Natural killer cell treated with Interleukin-12 subunit alpha and Interleukin-12 subunit beta and Interleukin-15 and Interleukin-18, amount 100 ng/mL, for 72 hours (primary cell): ENCODE data around the gene RAPGEF5. TPM values are rescaled to one million over a fixed set of nuclear protein-coding genes. Genes with fewer than 3 reads are reported as not detected.

Source experiments
- ATAC-seq, 2 donors: fragments of 150-1000 bp; cut with Tn5 transposase in 1 of 2; sonication (Bioruptor Pico), chemical (Tn5 transposase) in 1 of 2; 2 replicates each; pipeline ENCODE4 v1.10.0; 2021
- DNase-seq: peaks from one replicate; pipeline ENCODE4 v3.0.0; 2022; ENCODE audit warnings: low spot score
- H3K27ac Mint-ChIP-seq, 2 donors: 1 replicate in 1 of 2; 2 replicates in 1 of 2; pipeline ENCODE4 v1.8.0; 2022; ENCODE audit warnings: mixed read lengths in 2 of 2, mild to moderate bottlenecking in 1 of 2, moderate library complexity in 1 of 2
- H3K27me3 Mint-ChIP-seq, 2 donors: 1 replicate in 1 of 2; 2 replicates in 1 of 2; pipeline ENCODE4 v1.8.0; 2022; ENCODE audit warnings: mixed read lengths in 2 of 2
- H3K36me3 Mint-ChIP-seq: one replicate; pipeline ENCODE4 v1.8.0; 2022; ENCODE audit warnings: mixed read lengths
- H3K4me1 Mint-ChIP-seq, 2 donors: 1 replicate in 1 of 2; 2 replicates in 1 of 2; pipeline ENCODE4 v1.8.0; 2022; ENCODE audit warnings: low read depth in 2 of 2, mixed read lengths in 2 of 2, mild to moderate bottlenecking in 1 of 2
- H3K4me3 Mint-ChIP-seq: one replicate; pipeline ENCODE4 v1.8.0; 2022; ENCODE audit warnings: mixed read lengths
- H3K9me3 Mint-ChIP-seq: 2 replicates; pipeline ENCODE4 v1.8.0; 2022; ENCODE audit warnings: mixed read lengths
- total RNA-seq, 2 donors: library from RNA; stranded (reverse); gene quantifications; one replicate each; pipeline ENCODE4 v1.2.3, GENCODE V29; 2022

The RAPGEF5 gene
- 1 to 10 TPM in 1 of 2 donors, under 1 TPM in 1; 0.26 to 1.1 TPM for total RNA-seq

GRCh38 chr7:22356701-22357310 lies at the start of gene RAPGEF5:
RAPGEF5 (minus strand) TSS chr7:22357154; CDS start chr7:22357060, 94 bp downstream.
- ATAC-seq (peak; percentile 57 to 59), DNase-seq (no peak)
- H3K4me3 Mint-ChIP-seq = peak within 1 kb of the TSS; percentile 46
- H3K36me3 Mint-ChIP-seq = peaks cover 12% of the 10 kb centered on the region
- no peak within 1 kb of the TSS for H3K27ac Mint-ChIP-seq
- peaks cover 5% of the 10 kb centered on the region for H3K9me3 Mint-ChIP-seq
- H3K27me3 Mint-ChIP-seq = peaks cover 41 to 46% of the 10 kb centered on the region in 2 donors
- H3K4me1 Mint-ChIP-seq = peaks cover 0 to 5% of the 10 kb centered on the region in 2 donors

GRCh38 chr7:22406715-22407114 lies 49.8 kb upstream of the RAPGEF5 start:
- no peak overlapping the region for H3K27ac Mint-ChIP-seq
- no peaks in the 10 kb centered on the region for H3K36me3 Mint-ChIP-seq
- no peaks in the 10 kb centered on the region for H3K27me3 Mint-ChIP-seq
- H3K4me1 Mint-ChIP-seq = peaks cover 17 to 19% of the 10 kb centered on the region in 2 donors
- no peaks in the 10 kb centered on the region for H3K9me3 Mint-ChIP-seq
- no peak overlapping the region for H3K4me3 Mint-ChIP-seq
- DNase-seq (no peak), ATAC-seq (no peak)

- ATAC-seq (no peak), DNase-seq (no peak)
- Mint-ChIP-seq H3K36me3 (no peaks in the 10 kb centered on the region), H3K27me3 (no peaks in the 10 kb centered on the region), H3K9me3 (no peaks in the 10 kb centered on the region), H3K4me3 (no peak overlapping the region), H3K27ac (no peak overlapping the region), H3K4me1 (peaks cover 19 to 21% of the 10 kb centered on the region in 2 donors)
Measured at GRCh38 chr7:22404421-22405023, 47.6 kb upstream of the RAPGEF5 start.

GRCh38 chr7:22403344-22403743 lies 46.4 kb upstream of the RAPGEF5 start:
- no peaks in the 10 kb centered on the region for H3K36me3 Mint-ChIP-seq
- H3K9me3 Mint-ChIP-seq = no peaks in the 10 kb centered on the region
- H3K4me1 Mint-ChIP-seq = peaks cover 19 to 21% of the 10 kb centered on the region in 2 donors
- DNase-seq (no peak), ATAC-seq (no peak)
- H3K27ac Mint-ChIP-seq = peak overlapping the region; percentile 50 to 89
- peak overlapping the region; percentile 15 for H3K4me3 Mint-ChIP-seq
- no peaks in the 10 kb centered on the region for H3K27me3 Mint-ChIP-seq

GRCh38 chr7:22402250-22402649 lies 45.3 kb upstream of the RAPGEF5 start:
- ATAC-seq (peak; percentile 73 to 80), DNase-seq (no peak)
- Mint-ChIP-seq H3K27ac (peak overlapping the region; percentile 71 to 89), H3K27me3 (no peaks in the 10 kb centered on the region), H3K4me3 (peak overlapping the region; percentile 74), H3K4me1 (peaks cover 19 to 21% of the 10 kb centered on the region in 2 donors), H3K36me3 (no peaks in the 10 kb centered on the region), H3K9me3 (no peaks in the 10 kb centered on the region)

- DNase-seq (no peak), ATAC-seq (no peak)
- no peaks in the 10 kb centered on the region for H3K9me3 Mint-ChIP-seq
- H3K27me3 Mint-ChIP-seq = no peaks in the 10 kb centered on the region
- H3K4me3 Mint-ChIP-seq = no peak overlapping the region
- H3K36me3 Mint-ChIP-seq = no peaks in the 10 kb centered on the region
- H3K27ac Mint-ChIP-seq = peak overlapping the region; percentile 71 to 89
- peaks cover 19 to 21% of the 10 kb centered on the region in 2 donors for H3K4me1 Mint-ChIP-seq
Measured at GRCh38 chr7:22400936-22401553, 44.1 kb upstream of the RAPGEF5 start.

- H3K4me1 Mint-ChIP-seq = peaks cover 19 to 21% of the 10 kb centered on the region in 2 donors
- DNase-seq (no peak), ATAC-seq (no peak)
- H3K27me3 Mint-ChIP-seq = no peaks in the 10 kb centered on the region
- H3K27ac Mint-ChIP-seq = no peak overlapping the region
- H3K36me3 Mint-ChIP-seq = no peaks in the 10 kb centered on the region
- no peaks in the 10 kb centered on the region for H3K9me3 Mint-ChIP-seq
- no peak overlapping the region for H3K4me3 Mint-ChIP-seq
Measured at GRCh38 chr7:22400150-22400814, 43.3 kb upstream of the RAPGEF5 start.

- ATAC-seq = no peak
- no peaks in the 10 kb centered on the region for H3K27me3 Mint-ChIP-seq
- no peaks in the 10 kb centered on the region for H3K9me3 Mint-ChIP-seq
- no peaks in the 10 kb centered on the region for H3K36me3 Mint-ChIP-seq
- DNase-seq = no peak
- no peak overlapping the region for H3K27ac Mint-ChIP-seq
- peaks cover 19 to 21% of the 10 kb centered on the region in 2 donors for H3K4me1 Mint-ChIP-seq
- no peak overlapping the region for H3K4me3 Mint-ChIP-seq
Measured at GRCh38 chr7:22399546-22399945, 42.6 kb upstream of the RAPGEF5 start.

- no peak overlapping the region for H3K27ac Mint-ChIP-seq
- H3K4me3 Mint-ChIP-seq = no peak overlapping the region
- peaks cover 19 to 21% of the 10 kb centered on the region in 2 donors for H3K4me1 Mint-ChIP-seq
- H3K9me3 Mint-ChIP-seq = no peaks in the 10 kb centered on the region
- DNase-seq (no peak), ATAC-seq (no peak)
- H3K27me3 Mint-ChIP-seq = no peaks in the 10 kb centered on the region
- H3K36me3 Mint-ChIP-seq = no peaks in the 10 kb centered on the region
Measured at GRCh38 chr7:22399091-22399490, 42.1 kb upstream of the RAPGEF5 start.

- H3K36me3 Mint-ChIP-seq = no peaks in the 10 kb centered on the region
- H3K27me3 Mint-ChIP-seq = no peaks in the 10 kb centered on the region
- H3K9me3 Mint-ChIP-seq = no peaks in the 10 kb centered on the region
- ATAC-seq (no peak), DNase-seq (no peak)
- H3K27ac Mint-ChIP-seq = no peak overlapping the region
- H3K4me1 Mint-ChIP-seq = peaks cover 13 to 14% of the 10 kb centered on the region in 2 donors
- H3K4me3 Mint-ChIP-seq = no peak overlapping the region
Measured at GRCh38 chr7:22397981-22398380, 41.0 kb upstream of the RAPGEF5 start.

- Mint-ChIP-seq H3K36me3 (no peaks in the 10 kb centered on the region), H3K4me3 (no peak overlapping the region), H3K4me1 (peaks cover 6 to 7% of the 10 kb centered on the region in 2 donors), H3K27me3 (no peaks in the 10 kb centered on the region), H3K27ac (no peak overlapping the region), H3K9me3 (no peaks in the 10 kb centered on the region)
- DNase-seq = no peak
- ATAC-seq = peak in 1 of 2 donors; percentile 53
Measured at GRCh38 chr7:22395222-22395621, 38.3 kb upstream of the RAPGEF5 start.

GRCh38 chr7:22394739-22395138 lies 37.8 kb upstream of the RAPGEF5 start:
- Mint-ChIP-seq H3K36me3 (no peaks in the 10 kb centered on the region), H3K27ac (no peak overlapping the region), H3K9me3 (no peaks in the 10 kb centered on the region), H3K4me3 (no peak overlapping the region), H3K4me1 (peaks cover 7 to 8% of the 10 kb centered on the region in 2 donors), H3K27me3 (no peaks in the 10 kb centered on the region)
- DNase-seq (no peak), ATAC-seq (no peak)

- Mint-ChIP-seq H3K4me1 (peaks cover 7 to 8% of the 10 kb centered on the region in 2 donors), H3K4me3 (no peak overlapping the region), H3K9me3 (no peaks in the 10 kb centered on the region), H3K36me3 (no peaks in the 10 kb centered on the region), H3K27ac (no peak overlapping the region), H3K27me3 (no peaks in the 10 kb centered on the region)
- DNase-seq (no peak), ATAC-seq (no peak)
Measured at GRCh38 chr7:22393913-22394729, 37.2 kb upstream of the RAPGEF5 start.
